ENCODE results near the gene ZCCHC7. TPM values are rescaled to one million over a fixed set of nuclear protein-coding genes. Genes with fewer than 3 reads are reported as not detected.

The ZCCHC7 gene
- total RNA-seq, 3 donors from 2014 or later: 19.8 to 29.1 (median 26.9) TPM

GRCh38 chr9:37339923-37340322 lies 219.5 kb downstream of the ZCCHC7 start:
- TF ChIP-seq POLR2A (IDR thresholded peaks at IDR 0.05) (no peak), POLR2AphosphoS5 (IDR thresholded peaks at IDR 0.05) (no peak), CTCF (IDR thresholded peaks at IDR 0.05) (no peak)

DNA sequence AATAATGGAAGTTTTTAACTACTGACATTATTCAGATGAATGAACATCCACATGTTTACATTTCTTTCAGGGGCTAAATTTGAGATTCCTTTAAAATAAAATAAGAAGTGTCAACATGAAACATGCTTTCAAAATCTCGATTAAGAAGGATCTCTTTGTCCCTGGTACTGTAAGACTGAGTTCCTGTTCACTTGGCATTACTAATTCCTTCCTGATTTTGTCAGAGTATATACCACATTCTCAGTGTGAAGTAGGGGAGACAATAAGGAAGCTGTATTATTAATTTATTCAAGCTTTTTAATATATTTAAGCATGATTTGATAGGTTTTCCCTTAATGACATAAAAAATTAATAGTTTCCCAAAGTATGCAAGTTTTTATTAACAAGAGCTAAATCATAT lies 220.6 kb downstream of the ZCCHC7 start:
- TF ChIP-seq CTCF (IDR thresholded peaks at IDR 0.05) (no peak), POLR2A (IDR thresholded peaks at IDR 0.05) (no peak), POLR2AphosphoS5 (IDR thresholded peaks at IDR 0.05) (no peak)
- Histone ChIP-seq H3K4me1 (no peaks in the 10 kb centered on the region), H3K36me3 (no peaks in the 10 kb centered on the region), H3K9me3 (no peaks in the 10 kb centered on the region), H3K27ac (no peak overlapping the region), H3K4me3 (no peak overlapping the region), H3K27me3 (no peaks in the 10 kb centered on the region)
- no peak for DNase-seq (ENCODE audit: low spot score in 2 of 2)
- intact Hi-C loops (cut with DNase I; ENCODE audit: low total_unique reads): no loop called here

More at GRCh38 chr9:37339923-37340322, 219.5 kb downstream of the ZCCHC7 start:
- no peaks in the 10 kb centered on the region for H3K4me1 ChIP-seq
- no peak for DNase-seq (ENCODE audit: low spot score in 2 of 2)
- no peak overlapping the region for H3K27ac ChIP-seq
- no peaks in the 10 kb centered on the region for H3K27me3 ChIP-seq
- H3K9me3 ChIP-seq: no peaks in the 10 kb centered on the region
- intact Hi-C loops (cut with DNase I; ENCODE audit: low total_unique reads): no loop called here
- no peaks in the 10 kb centered on the region for H3K36me3 ChIP-seq
- H3K4me3 ChIP-seq: no peak overlapping the region

- H3K27me3 ChIP-seq: no peaks in the 10 kb centered on the region
- H3K36me3 ChIP-seq: no peaks in the 10 kb centered on the region
- H3K27ac ChIP-seq: no peak overlapping the region
- TF ChIP-seq CTCF (IDR thresholded peaks at IDR 0.05) (no peak), POLR2AphosphoS5 (IDR thresholded peaks at IDR 0.05) (no peak)
- no peak for DNase-seq (ENCODE audit: low spot score in 2 of 2)
- no peaks in the 10 kb centered on the region for H3K4me1 ChIP-seq
- no peaks in the 10 kb centered on the region for H3K9me3 ChIP-seq
- intact Hi-C loops (cut with DNase I; ENCODE audit: low total_unique reads): no loop called here
- no peak overlapping the region for H3K4me3 ChIP-seq
Observed at GRCh38 chr9:37341704-37342103, 221.3 kb downstream of the ZCCHC7 start.

GRCh38 chr9:37342493-37342892 lies 222.1 kb downstream of the ZCCHC7 start:
- no peaks in the 10 kb centered on the region for H3K36me3 ChIP-seq
- no peak overlapping the region for H3K4me3 ChIP-seq
- H3K9me3 ChIP-seq: no peaks in the 10 kb centered on the region
- no peak for TF ChIP-seq POLR2A (IDR thresholded peaks at IDR 0.05)
- TF ChIP-seq CTCF (IDR thresholded peaks at IDR 0.05): no peak
- no peak for TF ChIP-seq POLR2AphosphoS5 (IDR thresholded peaks at IDR 0.05)
- no peaks in the 10 kb centered on the region for H3K4me1 ChIP-seq
- no peaks in the 10 kb centered on the region for H3K27me3 ChIP-seq
- H3K27ac ChIP-seq: no peak overlapping the region
- no peak for DNase-seq (ENCODE audit: low spot score in 2 of 2)
- intact Hi-C loops (cut with DNase I; ENCODE audit: low total_unique reads): no loop called here

DNA sequence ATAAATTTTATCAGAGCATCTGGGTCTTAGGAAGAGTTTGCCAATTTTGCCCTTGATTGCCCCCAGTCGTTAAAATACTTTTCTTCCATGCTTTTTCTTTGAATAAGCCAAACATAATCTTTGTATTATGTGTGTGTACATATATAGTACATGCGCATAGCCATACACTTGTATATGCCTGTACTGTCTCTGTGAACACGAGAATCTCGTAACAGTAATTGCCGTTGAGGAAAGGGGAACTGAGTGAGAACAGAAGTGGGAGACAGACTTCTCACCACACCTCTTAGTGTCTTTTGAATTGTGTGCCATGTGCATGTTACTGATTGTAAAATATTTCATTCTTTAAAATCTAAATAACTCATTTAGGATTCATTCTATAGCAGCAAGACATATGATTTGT lies 222.5 kb downstream of the ZCCHC7 start:
- TF ChIP-seq CTCF (IDR thresholded peaks at IDR 0.05): no peak
- TF ChIP-seq POLR2AphosphoS5 (IDR thresholded peaks at IDR 0.05): no peak
- TF ChIP-seq POLR2A (IDR thresholded peaks at IDR 0.05): no peak
- H3K9me3 ChIP-seq: no peaks in the 10 kb centered on the region

More for the DNA sequence above, 222.5 kb downstream of the ZCCHC7 start:
- no peak overlapping the region for H3K27ac ChIP-seq
- intact Hi-C loops (cut with DNase I; ENCODE audit: low total_unique reads): no loop called here
- no peaks in the 10 kb centered on the region for H3K27me3 ChIP-seq
- no peaks in the 10 kb centered on the region for H3K36me3 ChIP-seq
- no peaks in the 10 kb centered on the region for H3K4me1 ChIP-seq
- no peak overlapping the region for H3K4me3 ChIP-seq
- DNase-seq (ENCODE audit: low spot score in 2 of 2): no peak
